ENCODE measurements around the gene FAHD1.
"Not testable (repeated sequence)": the region's sequence is repeated elsewhere in the genome, so short reads cannot be mapped to it uniquely, and the experiment has no call there.

Gene FAHD1

DNA sequence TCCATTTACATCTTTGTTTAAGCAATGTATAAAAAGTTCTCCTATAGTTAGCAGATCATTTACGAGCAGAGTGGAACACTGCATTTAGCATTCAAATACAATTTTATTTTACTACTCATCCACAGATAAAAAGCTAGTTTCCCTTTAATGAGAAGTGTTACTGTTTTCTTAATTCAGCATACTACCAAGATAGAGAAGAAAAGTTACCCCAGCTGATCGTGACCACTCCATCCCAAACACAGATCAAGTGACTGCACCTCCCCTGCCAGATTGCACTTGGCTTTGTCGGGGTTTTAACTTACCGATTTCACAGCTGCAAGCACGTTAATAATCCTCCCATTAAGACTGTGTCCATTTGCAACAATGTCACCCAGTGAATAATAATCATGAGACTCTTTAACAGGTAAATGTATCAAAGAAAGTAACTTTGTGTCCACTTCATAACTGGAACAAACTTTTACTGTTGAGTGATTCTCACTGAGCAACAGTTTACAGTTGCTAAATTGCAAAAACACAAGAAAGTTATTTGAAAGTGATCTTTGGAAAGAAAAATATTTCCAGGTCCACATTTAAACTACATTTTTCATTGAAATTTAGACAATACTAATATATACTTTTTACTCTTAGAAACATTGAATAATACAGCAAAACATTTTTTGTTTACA is 30.6 kb downstream of the FAHD1 start:
- DNase-seq, result no peak

DNA sequence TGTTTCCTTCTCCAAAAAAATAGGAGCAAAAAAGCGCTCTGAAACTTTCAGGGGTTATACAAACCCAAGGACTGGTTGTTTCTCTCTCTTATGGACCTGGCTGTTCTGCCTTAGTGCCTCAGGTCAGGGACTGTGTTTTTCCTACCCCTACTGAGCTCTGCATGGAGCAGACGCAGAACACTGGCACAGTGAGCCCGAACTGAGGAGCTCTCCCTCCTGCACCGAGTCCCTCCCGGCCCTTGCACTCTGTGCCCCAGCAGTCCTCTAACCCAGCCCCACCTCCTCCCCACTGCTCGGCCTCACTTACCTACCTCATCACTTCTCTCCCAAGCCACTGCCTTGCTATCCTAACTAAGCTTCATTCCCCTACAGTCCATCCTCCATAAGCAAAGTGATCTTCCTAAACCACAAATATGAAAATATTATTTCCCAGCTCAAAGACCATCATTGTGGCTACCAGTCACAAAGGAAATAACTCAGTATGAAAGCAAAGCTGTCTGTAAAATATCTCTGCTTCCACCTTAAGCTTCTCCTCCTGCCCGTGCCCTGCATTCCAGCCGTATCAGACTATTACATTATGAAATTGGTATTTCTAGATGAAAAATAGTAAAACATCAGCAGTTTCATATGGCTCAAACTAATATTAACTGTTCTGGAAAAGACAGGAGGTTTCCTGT is 31.3 kb downstream of the FAHD1 start:
- no peak for DNase-seq

DNA sequence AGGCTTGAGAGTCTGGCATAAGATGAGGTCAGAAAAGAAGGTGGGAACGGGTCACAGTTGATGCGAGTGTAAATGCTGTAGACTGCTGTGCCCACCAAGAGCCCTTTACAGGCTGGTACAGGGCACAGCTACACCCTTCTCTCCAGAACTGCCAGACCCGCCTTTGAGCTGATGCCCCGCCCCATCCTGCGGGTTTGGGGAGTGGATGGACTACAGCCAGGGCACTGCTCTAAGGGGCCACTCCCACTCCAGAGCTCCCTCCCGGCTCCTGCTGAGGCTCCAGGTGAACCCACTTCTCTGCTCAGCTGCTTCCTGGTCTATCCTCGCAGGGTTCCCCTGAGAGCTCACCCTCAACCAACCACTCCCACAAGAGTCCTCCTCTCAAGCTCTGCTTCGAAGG is 32.6 kb downstream of the FAHD1 start:
- no peak for DNase-seq

- DNase-seq, result no peak
These were observed 34.7 kb downstream of the FAHD1 start for GRCh38 chr16:1861730-1862129.

- no peak for DNase-seq
These were observed 35.4 kb downstream of the FAHD1 start for GRCh38 chr16:1862394-1862793.

GRCh38 chr16:1863681-1864460 is 36.9 kb downstream of the FAHD1 start:
- DNase-seq, result no peak

DNA sequence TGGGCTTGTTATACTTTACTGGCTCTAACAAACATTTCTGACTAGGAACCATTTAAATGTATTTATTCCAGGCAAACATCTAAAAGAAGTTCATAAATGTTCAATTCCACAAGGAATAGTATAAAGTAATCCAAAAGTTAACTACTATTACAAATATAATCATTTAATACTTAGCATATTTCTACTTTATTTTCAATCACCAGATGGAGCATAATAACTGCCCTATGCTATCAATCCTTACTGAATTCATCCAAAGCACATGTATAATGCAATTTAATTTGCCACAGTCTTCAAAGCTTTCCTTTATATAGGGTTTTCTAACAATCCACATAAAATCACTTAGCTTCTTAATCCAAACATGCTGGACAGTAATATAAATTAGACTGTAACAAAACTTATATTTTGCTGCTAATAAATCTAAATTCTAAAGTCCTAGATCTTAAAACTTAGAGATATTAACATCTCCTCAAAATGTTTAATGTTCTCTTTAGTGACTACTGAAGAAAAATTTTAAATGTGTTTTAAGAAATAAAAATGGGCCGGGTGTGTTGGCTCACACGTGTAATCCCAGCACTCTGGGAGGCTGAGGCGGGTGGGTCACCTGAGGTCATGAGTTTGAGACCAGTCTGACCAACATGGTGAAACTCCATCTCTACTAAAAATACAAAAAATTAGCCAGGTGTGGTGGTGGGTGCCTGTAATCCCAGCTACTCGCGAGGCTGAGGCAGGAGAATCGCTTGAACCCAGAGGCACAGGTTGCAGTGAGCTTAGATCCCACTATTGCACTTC is 39.1 kb downstream of the FAHD1 start:
- DNase-seq, result no peak

GRCh38 chr16:1870365-1871082 is 43.5 kb downstream of the FAHD1 start:
- no peak for DNase-seq

GRCh38 chr16:1871974-1872635 is 45.1 kb downstream of the FAHD1 start, which contains the start of gene MEIOB:
MEIOB (minus strand) TSS chr16:1872164; CDS start chr16:1868175, 3,989 bp downstream.
- DNase-seq, result no peak

- no peak for DNase-seq
These were observed 47.8 kb downstream of the FAHD1 start for GRCh38 chr16:1874854-1875253.

GRCh38 chr16:1876066-1876465 is 49.1 kb downstream of the FAHD1 start:
- not testable (repeated sequence) for DNase-seq

GRCh38 chr16:1876468-1876867 is 49.5 kb downstream of the FAHD1 start:
- DNase-seq, result no peak

GRCh38 chr16:1877089-1877488 is 50.1 kb downstream of the FAHD1 start:
- DNase-seq, result no peak

- no peak for DNase-seq
These were observed 50.8 kb downstream of the FAHD1 start for GRCh38 chr16:1877804-1878203.

DNA sequence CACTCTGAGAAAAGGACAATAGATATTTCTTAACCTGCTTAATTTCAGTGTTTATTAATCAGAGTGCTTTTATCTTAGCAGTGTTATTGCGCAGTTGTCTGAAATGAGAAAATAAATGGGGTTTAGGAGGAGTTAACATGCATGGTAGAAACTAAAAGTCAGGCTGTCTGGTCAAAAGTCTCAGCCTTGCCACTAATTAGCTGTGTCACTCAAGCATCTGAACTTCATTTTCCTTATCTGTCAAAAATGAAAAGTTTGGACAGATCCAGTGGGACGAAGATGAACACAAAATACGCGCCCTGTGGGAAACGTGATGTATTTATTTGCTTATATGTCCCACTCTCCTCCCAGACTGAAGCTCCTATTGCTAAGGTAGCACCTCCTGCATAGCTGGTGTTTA is 51.2 kb downstream of the FAHD1 start:
- no peak for DNase-seq

Measured in NCI-H1092 (cell line).